Left ventricle myocardium superior (tissue), 1 donor: ENCODE measurements around the gene SLC35G6. TPM values are rescaled to one million over a fixed set of nuclear protein-coding genes. Genes with fewer than 3 reads are reported as not detected.

Experiments
- ATAC-seq: fragments of 200-7000 bp; cut with Tn5 transposase; one replicate; pipeline ENCODE4 v1.9.1; 2020; ENCODE audit warnings: mild to moderate bottlenecking, moderate library complexity
- DNase-seq: peaks from one replicate; pipeline ENCODE4 v3.0.0-alpha.2; 2020
- intact Hi-C: fragments of 100-400 bp; cut with micrococcal nuclease; formaldehyde crosslinking; loops from one replicate; pipeline ENCODE4 v1.11.0; 2022
- total RNA-seq: library from RNA; stranded (reverse); fragmentation: NEBNext Ultra II Directional; extraction: Animal tissue kit (Norgen Biotek cat#: 25700); gene quantifications from one replicate; pipeline ENCODE4 v1.2.1, GENCODE V29; 2021
- donor health status: DM: no; HTN: yes; CAD: no; lungs with severe emphysema.

SLC35G6 gene
- total RNA-seq, 1 donor from 2014 or later = not detected

DNA sequence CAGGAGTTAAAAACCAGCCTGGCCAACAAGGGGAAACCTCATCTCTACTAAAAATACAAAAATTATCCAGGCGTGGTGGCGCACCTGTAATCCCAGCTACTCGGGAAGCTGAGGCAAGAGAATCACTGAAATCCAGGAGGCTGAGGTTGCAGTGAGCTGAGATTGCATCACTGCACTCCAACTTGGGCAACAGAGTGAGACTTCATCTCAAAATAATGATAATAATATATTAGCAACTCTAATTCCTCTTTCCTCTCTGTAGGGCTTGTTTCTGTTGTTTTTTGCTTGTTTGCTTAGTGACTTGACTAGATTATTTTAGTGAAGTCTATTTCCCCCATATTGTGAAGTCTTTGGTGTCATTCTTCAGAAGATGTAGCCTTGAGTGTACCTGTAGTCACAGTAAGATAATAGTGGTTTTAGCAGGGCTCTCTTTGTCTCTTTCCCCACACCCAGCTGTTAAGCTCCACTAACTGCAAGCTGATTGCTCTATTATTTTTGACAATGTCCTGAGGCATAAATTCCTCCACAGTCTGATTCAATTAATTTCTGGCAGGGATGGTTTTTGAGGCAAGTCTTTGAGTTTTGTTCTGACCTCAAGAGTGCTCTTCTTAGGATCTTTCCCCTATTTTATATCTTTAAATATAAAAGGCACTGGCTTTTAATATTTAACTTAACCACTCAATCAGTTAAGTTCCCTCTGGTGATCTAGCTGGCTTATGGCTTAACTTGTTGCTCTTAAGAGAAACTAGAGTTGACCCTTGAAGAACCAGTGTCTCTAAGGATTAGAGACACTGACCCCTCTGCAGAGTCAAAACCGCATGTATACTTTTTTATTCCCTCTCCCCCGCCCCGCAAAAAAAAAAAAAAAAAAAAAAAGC is 49.0 kb downstream of the SLC35G6 start:
- intact Hi-C loops = no loop called here
- no peak for ATAC-seq
- no peak for DNase-seq

Other genes starting within 250 kb of the SLC35G6 start
- gene DVL2, start 246.9 kb upstream of the SLC35G6 start, total RNA-seq = 23.5 TPM
- 29.4 TPM for gene PHF23, start 242.0 kb upstream of the SLC35G6 start, total RNA-seq
- gene GABARAP, start 239.0 kb upstream of the SLC35G6 start, total RNA-seq = 456 TPM
- gene CTDNEP1, start 229.7 kb upstream of the SLC35G6 start, total RNA-seq = 122 TPM
- 85.3 TPM for gene ELP5, start 229.2 kb upstream of the SLC35G6 start, total RNA-seq
- 1.8 TPM for gene CLDN7, start 219.0 kb upstream of the SLC35G6 start, total RNA-seq
- 170 TPM for gene SLC2A4, start 199.7 kb upstream of the SLC35G6 start, total RNA-seq
- gene YBX2, start 186.8 kb upstream of the SLC35G6 start, total RNA-seq = 0.77 TPM
- 311 TPM for gene EIF5A, start 173.8 kb upstream of the SLC35G6 start, total RNA-seq
- gene GPS2, start 166.1 kb upstream of the SLC35G6 start, total RNA-seq = 75.0 TPM
- 34.7 TPM for gene NEURL4, start 152.1 kb upstream of the SLC35G6 start, total RNA-seq
- gene ACAP1, start 144.9 kb upstream of the SLC35G6 start, total RNA-seq = 17.3 TPM
- 3.6 TPM for gene KCTD11, start 129.3 kb upstream of the SLC35G6 start, total RNA-seq
- not detected for gene TMEM95, start 126.3 kb upstream of the SLC35G6 start, total RNA-seq
- 2.2 TPM for gene TNK1, start 100.4 kb upstream of the SLC35G6 start, total RNA-seq
- gene PLSCR3, start 86.9 kb upstream of the SLC35G6 start, total RNA-seq = 16.1 TPM
- gene TMEM256, start 77.3 kb upstream of the SLC35G6 start, total RNA-seq = 53.5 TPM
- 6.5 TPM for gene NLGN2, start 73.6 kb upstream of the SLC35G6 start, total RNA-seq
- gene SPEM1, start 61.1 kb upstream of the SLC35G6 start, total RNA-seq = not detected
- not detected for gene SPEM2, start 55.8 kb upstream of the SLC35G6 start, total RNA-seq
- not detected for gene SPEM3, start 52.6 kb upstream of the SLC35G6 start, total RNA-seq
- 2.1 TPM for gene TMEM102, start 46.0 kb upstream of the SLC35G6 start, total RNA-seq
- gene FGF11, start 41.9 kb upstream of the SLC35G6 start, total RNA-seq = 13.8 TPM
- 9.6 TPM for gene CHRNB1, start 36.4 kb upstream of the SLC35G6 start, total RNA-seq
- gene ZBTB4, start 1.8 kb upstream of the SLC35G6 start, total RNA-seq = 70.9 TPM
- gene POLR2A, start 2.9 kb downstream of the SLC35G6 start, total RNA-seq = 39.1 TPM
- 36.9 TPM for gene TNFSF12, start 67.6 kb downstream of the SLC35G6 start, total RNA-seq
- gene TNFSF13, start 77.3 kb downstream of the SLC35G6 start, total RNA-seq = 8.5 TPM
- 32.8 TPM for gene SENP3, start 80.5 kb downstream of the SLC35G6 start, total RNA-seq
- 26.6 TPM for gene CD68, start 98.2 kb downstream of the SLC35G6 start, total RNA-seq
- 28.0 TPM for gene MPDU1, start 102.4 kb downstream of the SLC35G6 start, total RNA-seq
- 1.2 TPM for gene SOX15, start 108.6 kb downstream of the SLC35G6 start, total RNA-seq
- 103 TPM for gene FXR2, start 133.5 kb downstream of the SLC35G6 start, total RNA-seq
- 74.4 TPM for gene SAT2, start 146.4 kb downstream of the SLC35G6 start, total RNA-seq
- gene SHBG, start 148.7 kb downstream of the SLC35G6 start, total RNA-seq = not detected
- 3.2 TPM for gene ATP1B2, start 169.5 kb downstream of the SLC35G6 start, total RNA-seq
- 13.7 TPM for gene TP53, start 206.0 kb downstream of the SLC35G6 start, total RNA-seq
- 5.3 TPM for gene WRAP53, start 207.0 kb downstream of the SLC35G6 start, total RNA-seq
- 0.25 TPM for gene EFNB3, start 223.8 kb downstream of the SLC35G6 start, total RNA-seq
- gene DNAH2, start 236.3 kb downstream of the SLC35G6 start, total RNA-seq = 0.05 TPM